Stimulated activated CD8-positive, alpha-beta memory T cell treated with anti-CD3 and anti-CD28 coated beads, Interleukin-15, amount 100 ng/mL, for 4 hours (primary cell): ENCODE data around the gene NALCN.

Experiments
- DNase-seq, 2 donors: peaks; one replicate each; pipeline ENCODE4 v3.0.0-alpha.2; 2020; ENCODE audit warnings: low read depth in 2 of 2

Gene NALCN

GRCh38 chr13:101415358-101416174 is 742 bp downstream of the NALCN start:
- DNase-seq = no peak

GRCh38 chr13:101412076-101412475 is 4.2 kb downstream of the NALCN start:
- no peak for DNase-seq

GRCh38 chr13:101408992-101409656 is 7.2 kb downstream of the NALCN start:
- no peak for DNase-seq

- no peak for DNase-seq
Measured at GRCh38 chr13:101408154-101408553, 8.2 kb downstream of the NALCN start.

GRCh38 chr13:101406791-101407190 is 9.5 kb downstream of the NALCN start:
- DNase-seq = no peak

- DNase-seq = no peak
Measured at GRCh38 chr13:101401196-101401595, 15.1 kb downstream of the NALCN start.

GRCh38 chr13:101399365-101399764 is 16.9 kb downstream of the NALCN start:
- no peak for DNase-seq

- no peak for DNase-seq
Measured at GRCh38 chr13:101398920-101399319, 17.4 kb downstream of the NALCN start.

- DNase-seq = no peak
Measured at GRCh38 chr13:101398191-101398590, 18.1 kb downstream of the NALCN start.

- no peak for DNase-seq
Measured at GRCh38 chr13:101397742-101398141, 18.6 kb downstream of the NALCN start.

- no peak for DNase-seq
Measured at GRCh38 chr13:101394605-101395004, 21.7 kb downstream of the NALCN start.

- no peak for DNase-seq
Measured at GRCh38 chr13:101393140-101393539, 23.2 kb downstream of the NALCN start.

- DNase-seq = no peak
Measured at GRCh38 chr13:101390461-101390860, 25.8 kb downstream of the NALCN start.

- DNase-seq = no peak
Measured at GRCh38 chr13:101384929-101385328, 31.4 kb downstream of the NALCN start.

GRCh38 chr13:101383595-101383994 is 32.7 kb downstream of the NALCN start:
- DNase-seq = no peak

GRCh38 chr13:101382701-101383100 is 33.6 kb downstream of the NALCN start:
- no peak for DNase-seq

- no peak for DNase-seq
Measured at GRCh38 chr13:101382086-101382485, 34.2 kb downstream of the NALCN start.

GRCh38 chr13:101360525-101360924 is 55.8 kb downstream of the NALCN start:
- DNase-seq = no peak

GRCh38 chr13:101354895-101355294 is 61.4 kb downstream of the NALCN start:
- DNase-seq = no peak

GRCh38 chr13:101346942-101347728 is 69.2 kb downstream of the NALCN start:
- no peak for DNase-seq

- DNase-seq = no peak
Measured at GRCh38 chr13:101346161-101346560, 70.1 kb downstream of the NALCN start.

GRCh38 chr13:101343128-101343787 is 73.0 kb downstream of the NALCN start:
- DNase-seq = no peak
